ENCODE measurements around the gene RAPGEF6.

DNA sequence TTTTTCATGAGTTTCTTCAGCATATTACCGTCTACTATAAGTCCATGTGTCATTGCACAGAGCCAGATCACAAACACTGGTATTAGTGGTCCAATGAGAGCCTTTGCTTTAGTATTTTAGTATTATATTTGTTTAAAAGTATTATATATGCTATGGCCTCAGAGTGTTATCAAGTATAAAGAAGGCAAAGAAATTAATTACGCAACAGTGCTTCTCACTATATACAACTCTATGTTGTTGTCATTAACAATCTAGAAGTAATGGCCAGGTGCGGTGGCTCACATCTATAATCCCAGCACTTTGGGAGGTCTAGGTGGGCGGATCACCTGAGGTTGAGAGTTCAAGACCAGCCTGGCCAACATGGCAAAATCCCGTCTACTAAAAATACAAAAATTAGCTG lies 47.1 kb upstream of the RAPGEF6 start:
- TF ChIP-seq POLR2A (IDR thresholded peaks at IDR 0.05): no peak
- TF ChIP-seq, protein P1, sequence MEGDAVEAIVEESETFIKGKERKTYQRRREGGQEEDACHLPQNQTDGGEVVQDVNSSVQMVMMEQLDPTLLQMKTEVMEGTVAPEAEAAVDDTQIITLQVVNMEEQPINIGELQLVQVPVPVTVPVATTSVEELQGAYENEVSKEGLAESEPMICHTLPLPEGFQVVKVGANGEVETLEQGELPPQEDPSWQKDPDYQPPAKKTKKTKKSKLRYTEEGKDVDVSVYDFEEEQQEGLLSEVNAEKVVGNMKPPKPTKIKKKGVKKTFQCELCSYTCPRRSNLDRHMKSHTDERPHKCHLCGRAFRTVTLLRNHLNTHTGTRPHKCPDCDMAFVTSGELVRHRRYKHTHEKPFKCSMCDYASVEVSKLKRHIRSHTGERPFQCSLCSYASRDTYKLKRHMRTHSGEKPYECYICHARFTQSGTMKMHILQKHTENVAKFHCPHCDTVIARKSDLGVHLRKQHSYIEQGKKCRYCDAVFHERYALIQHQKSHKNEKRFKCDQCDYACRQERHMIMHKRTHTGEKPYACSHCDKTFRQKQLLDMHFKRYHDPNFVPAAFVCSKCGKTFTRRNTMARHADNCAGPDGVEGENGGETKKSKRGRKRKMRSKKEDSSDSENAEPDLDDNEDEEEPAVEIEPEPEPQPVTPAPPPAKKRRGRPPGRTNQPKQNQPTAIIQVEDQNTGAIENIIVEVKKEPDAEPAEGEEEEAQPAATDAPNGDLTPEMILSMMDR (IDR thresholded peaks at IDR 0.05): no peak

Data from body of pancreas (tissue), 4 donors.